ENCODE results near the gene GNG13. TPM values are rescaled to one million over a fixed set of nuclear protein-coding genes. Genes with fewer than 3 reads are reported as not detected.

Gene GNG13
- total and polyA plus RNA-seq, 9 of the 15 experiments (the other 6 are each of a cell fraction or from before 2014, with no cell fraction given), result not detected

DNA sequence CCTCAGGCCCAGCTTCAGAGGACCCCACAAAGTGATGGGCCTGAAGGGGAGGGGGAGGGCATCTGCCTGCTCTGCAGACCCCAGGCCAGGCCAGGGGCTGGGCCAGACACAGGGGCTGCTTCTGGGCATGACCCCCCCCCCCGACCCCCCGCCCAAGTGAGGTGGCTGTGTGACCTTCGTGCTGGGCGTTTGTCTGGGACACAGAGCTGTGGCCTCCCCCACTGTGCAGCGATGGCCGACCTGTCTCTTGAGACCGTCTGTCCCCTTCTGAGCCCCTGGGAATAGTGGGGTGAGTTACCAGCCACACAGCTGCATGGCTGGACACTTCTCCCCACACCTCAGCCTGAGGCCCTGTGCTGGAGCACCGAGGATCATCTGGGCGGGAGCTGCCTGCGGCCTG lies 34.8 kb upstream of the GNG13 start (continued):
- TF ChIP-seq ZNF764 (CRISPR knock-in tag; IDR thresholded peaks at IDR 0.05; ENCODE audit: low read depth) (no peak), MEIS2 (IDR thresholded peaks at IDR 0.05; ENCODE audit: partially characterized antibody) (no peak), POLR3A (IDR thresholded peaks at IDR 0.05; ENCODE audit: borderline replicate concordance, extremely low read depth, insufficient read depth, insufficient read length) (no peak), ZNF740 (CRISPR knock-in tag; IDR thresholded peaks at IDR 0.05) (no peak), ZNF740 (tag; IDR thresholded peaks at IDR 0.05) (no peak), BRD4 (IDR thresholded peaks at IDR 0.05) (no peak)
- TF ChIP-seq, protein P1, sequence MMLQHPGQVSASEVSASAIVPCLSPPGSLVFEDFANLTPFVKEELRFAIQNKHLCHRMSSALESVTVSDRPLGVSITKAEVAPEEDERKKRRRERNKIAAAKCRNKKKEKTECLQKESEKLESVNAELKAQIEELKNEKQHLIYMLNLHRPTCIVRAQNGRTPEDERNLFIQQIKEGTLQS (IDR thresholded peaks at IDR 0.05), result no peak
- TF ChIP-seq, protein P1 (CRISPR knock-in tag; conservative IDR thresholded peaks at IDR 0.05), result no peak

GRCh38 chr16:833411-833810 lies 32.9 kb upstream of the GNG13 start:
- Histone ChIP-seq H3K27ac (ENCODE audit: extremely low read depth, low read depth, low read length) (no peak overlapping the region), H3K4me2 (ENCODE audit: insufficient read depth, low read length) (no peak overlapping the region), H2AFZ (ENCODE audit: low read depth, low read length) (no peak overlapping the region), H4K20me1 (replicated peaks; ENCODE audit: control insufficient read depth, insufficient read depth, low read length) (no peaks in the 10 kb centered on the region), H3K4me3 (no peak overlapping the region), H3K9me3 (replicated peaks; ENCODE audit: control insufficient read depth, insufficient read depth, low read depth, low read length) (peaks cover 1% of the 10 kb centered on the region; the same call in 1 of the 2 replicates), H3K9ac (ENCODE audit: insufficient read depth in 1 of 2, low read depth in 2 of 2, low read length in 2 of 2) (no peak overlapping the region), H3K79me2 (ENCODE audit: control insufficient read depth, insufficient read depth, low read length) (no peaks in the 10 kb centered on the region), H3K27me3 (ENCODE audit: control insufficient read depth in 2 of 2, insufficient read depth in 2 of 2, low read length in 2 of 2) (peaks cover 31 to 56% of the 10 kb centered on the region in 2 experiments; a peak in 4 of 5 replicates), H3K36me3 (ENCODE audit: control insufficient read depth, insufficient read depth, low read length) (no peaks in the 10 kb centered on the region), H3K4me1 (replicated peaks in 1 of 2; ENCODE audit: control insufficient read depth in 2 of 2, insufficient read depth in 2 of 2, low read length in 2 of 2) (peaks cover 0 to 22% of the 10 kb centered on the region in 2 experiments; a peak in 3 of 5 replicates), H3K9me1 (ENCODE audit: control insufficient read depth, insufficient read depth, low read length) (no peaks in the 10 kb centered on the region)
- FAIRE-seq (no peak), DNase-seq (ENCODE audit: extremely low read depth in 1 of 4, low spot score in 3 of 4) (no peak), ATAC-seq (no peak)
- BruUV-seq (replicated peaks), result no TSS peak
- intact Hi-C loops (cut with micrococcal nuclease), result no loop called here
- TF ChIP-seq SIN3A (IDR thresholded peaks at IDR 0.05; ENCODE audit: borderline replicate concordance in 2 of 2, control insufficient read depth in 1 of 2, low read depth in 2 of 2, low read length in 2 of 2) (no peak), KAT7 (CRISPR knock-in tag; IDR thresholded peaks at IDR 0.05; ENCODE audit: borderline replicate concordance) (no peak), MXI1 (IDR thresholded peaks at IDR 0.05; ENCODE audit: low read depth, low read length) (no peak), ZNF232 (CRISPR knock-in tag; IDR thresholded peaks at IDR 0.05) (no peak), CXXC5 (CRISPR knock-in tag; IDR thresholded peaks at IDR 0.05) (no peak), RBM17 (IDR thresholded peaks at IDR 0.05; ENCODE audit: borderline replicate concordance, low read depth, low read length) (no peak), ZNF699 (CRISPR knock-in tag; IDR thresholded peaks at IDR 0.05; ENCODE audit: insufficient replicate concordance) (no peak)
- CTCF ChIA-PET (ENCODE audit: low intra/inter-chr PET ratio), result no interaction called here
- whole genome bisulfite sequencing (ENCODE audit: insufficient coverage, low coverage, missing lambda C conversion rate), result 6% methylated on average over 14 of the region's 14 CpGs
- in situ Hi-C loops (cut with MboI), result no loop called here
- POLR2A ChIA-PET, result no interaction called here

Measured in K562 (cell line).